GM12865 (cell line): Measurements from ENCODE around the gene NCAM1.
A peak's percentile ranks its signal among the peaks of the same experiment; 100 is the strongest.

Experiments used
- DNase-seq: peaks from one replicate; pipeline ENCODE4 v3.0.0; 2010; ENCODE audit warnings: low read depth
- H3K4me3 ChIP-seq: 2 replicates; pipeline ENCODE4 v1.5.1; 2011; ENCODE audit warnings: mild to moderate bottlenecking, low read depth, low read length, control low read depth
- CTCF ChIP-seq: IDR thresholded peaks from 2 replicates; pipeline ENCODE4 v1.5.1; 2011; ENCODE audit warnings: low read length, control low read depth, low read depth, inconsistent platforms; ENCODE audit not compliant: insufficient read depth; ENCODE audit errors: missing control alignments

NCAM1 gene

DNA sequence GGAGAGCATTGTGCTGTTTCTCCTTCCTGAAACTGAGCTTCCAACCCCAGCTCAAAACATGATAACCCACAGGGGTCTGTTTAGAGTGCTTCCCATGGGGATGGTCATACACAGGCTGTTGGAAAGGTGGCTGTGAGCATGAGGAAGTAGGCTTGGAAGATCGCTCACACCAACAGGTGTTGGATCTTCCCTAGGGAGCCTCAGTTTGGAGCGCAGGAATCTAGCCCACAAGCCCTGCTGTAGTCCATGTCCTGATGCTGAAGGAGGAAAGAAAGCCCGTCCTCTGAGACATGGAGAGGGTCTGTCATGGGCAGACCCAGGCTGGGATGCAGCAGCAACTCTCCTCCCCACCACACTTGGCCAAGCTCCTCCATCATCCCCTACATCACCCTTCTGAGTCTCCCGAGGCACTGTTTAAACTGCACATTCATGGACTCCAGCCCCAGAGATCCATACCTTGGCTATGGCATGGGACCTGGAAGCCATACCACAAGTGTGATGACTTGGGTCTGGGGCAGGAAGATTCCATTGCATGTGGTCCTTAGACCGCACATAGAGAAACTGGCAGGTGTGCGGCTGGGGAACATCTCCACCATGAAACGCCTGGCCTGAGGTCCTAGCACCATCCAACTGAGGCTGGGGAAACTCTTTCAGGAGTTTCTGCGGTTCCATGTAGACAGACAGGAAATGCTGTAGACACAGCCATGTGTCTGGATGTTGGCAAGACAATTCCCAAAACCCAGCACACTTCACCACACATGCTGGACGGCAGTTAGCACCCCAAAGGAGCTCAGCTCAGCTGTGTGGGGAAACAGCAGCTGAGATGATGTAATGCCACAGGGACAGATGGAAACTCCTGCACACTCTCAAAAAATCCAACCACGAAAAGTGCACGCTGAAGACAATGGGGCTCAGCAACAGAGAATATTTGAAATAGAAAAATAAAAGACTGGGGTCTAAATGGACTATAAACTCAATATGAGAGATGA, 325.6 kb downstream of the NCAM1 start:
- H3K4me3 ChIP-seq, result no peak overlapping the region
- DNase-seq, result no peak
- no peak for TF ChIP-seq CTCF

DNA sequence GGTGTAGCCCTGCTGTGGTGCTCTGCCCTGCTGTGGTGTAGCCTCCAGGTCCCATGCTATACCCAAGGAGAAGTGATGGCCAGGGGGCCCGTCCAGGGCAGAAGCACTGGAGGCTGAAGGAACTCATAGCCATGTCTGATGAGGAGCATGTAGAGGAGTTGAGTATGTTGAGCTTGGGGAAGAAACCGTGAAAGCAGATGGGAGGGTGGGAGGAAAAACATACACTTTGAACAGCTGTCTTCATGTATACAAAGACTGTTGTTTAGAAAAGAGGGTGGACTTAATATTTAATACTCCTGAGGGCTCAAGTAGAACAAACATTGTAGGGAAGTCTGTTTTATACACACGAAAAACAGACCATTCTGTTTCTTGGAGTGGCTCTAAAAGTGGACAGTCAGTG, 326.6 kb downstream of the NCAM1 start:
- no peak for TF ChIP-seq CTCF
- H3K4me3 ChIP-seq, result no peak overlapping the region
- no peak for DNase-seq

- H3K4me3 ChIP-seq, result no peak overlapping the region
- no peak for TF ChIP-seq CTCF
- no peak for DNase-seq
Observed at GRCh38 chr11:113288286-113288863, 327.2 kb downstream of the NCAM1 start.

DNA sequence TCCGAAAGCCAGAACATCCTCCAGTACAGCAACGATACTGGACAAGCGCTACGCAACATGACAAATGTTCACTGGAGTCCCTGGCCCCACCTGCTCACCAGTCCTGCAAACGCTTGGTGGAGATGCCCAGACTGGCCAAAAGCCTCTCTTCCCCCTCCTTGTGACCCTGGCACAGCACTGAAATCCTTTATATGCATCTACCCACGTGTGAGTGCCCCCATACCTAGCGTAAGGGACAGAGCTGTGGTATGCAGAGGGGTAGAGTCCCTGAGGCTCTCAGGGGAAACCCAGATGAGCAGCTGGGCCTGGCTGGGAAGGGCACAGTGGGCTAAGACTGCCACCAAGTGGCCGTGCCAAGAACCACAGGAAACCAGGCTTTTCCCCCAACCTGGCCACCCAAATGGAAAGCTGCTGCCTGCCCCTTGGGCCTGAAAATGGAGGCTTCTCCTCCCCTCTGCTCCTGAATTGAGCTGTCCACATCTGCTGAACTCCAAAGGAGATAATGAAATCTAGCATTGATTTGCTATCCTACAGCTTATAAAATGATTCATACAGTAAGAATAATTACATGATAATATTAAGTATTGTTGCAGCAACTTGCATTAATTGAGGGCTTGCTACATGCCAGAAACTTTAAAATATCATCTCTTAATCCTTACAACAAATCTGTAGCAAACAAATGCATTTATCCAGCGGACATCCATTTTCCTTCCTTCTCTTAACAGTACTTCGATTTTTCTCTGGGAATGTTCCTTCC, 328.4 kb downstream of the NCAM1 start:
- H3K4me3 ChIP-seq, result no peak overlapping the region
- DNase-seq, result peak; percentile 74

GRCh38 chr11:113293936-113294335, 332.7 kb downstream of the NCAM1 start:
- DNase-seq, result no peak
- H3K4me3 ChIP-seq, result no peak overlapping the region
- no peak for TF ChIP-seq CTCF

More for the DNA sequence above, 328.4 kb downstream of the NCAM1 start:
- TF ChIP-seq CTCF, result peak; percentile 98

GRCh38 chr11:113295993-113296392, 334.8 kb downstream of the NCAM1 start:
- no peak overlapping the region for H3K4me3 ChIP-seq
- DNase-seq, result no peak
- no peak for TF ChIP-seq CTCF
